AG04450 (cell line): ENCODE data around the gene YIF1A. TPM values are rescaled to one million over a fixed set of nuclear protein-coding genes. Genes with fewer than 3 reads are reported as not detected.
"Not testable (repeated sequence)": the region's sequence is repeated elsewhere in the genome, so short reads cannot be mapped to it uniquely, and the experiment has no call there.

ENCODE experiments used
- CTCF ChIA-PET: fragments of 300-600, 350-600 bp; formaldehyde crosslinking; extraction: SDS; loops from one replicate; lab custom pipeline; 2022; ENCODE audit warnings: antibody characterized with exemption, inconsistent platforms; lab: Charles Lee
- POLR2A ChIA-PET: fragments of 350-600 bp; formaldehyde crosslinking; extraction: SDS; loops from one replicate; lab custom pipeline; 2021; ENCODE audit warnings: antibody characterized with exemption, inconsistent platforms; lab: Yijun Ruan, JAX
- DNase-seq: peaks from one replicate; pipeline ENCODE4 v3.0.0-alpha.2; 2011; ENCODE audit warnings: low read depth, low spot score
- H3K27ac ChIP-seq: one replicate; pipeline ENCODE4 v1.5.1; 2012; ENCODE audit warnings: low read depth, low read length, control low read depth
- H3K27me3 ChIP-seq: one replicate; pipeline ENCODE4 v1.6.0; 2012; ENCODE audit warnings: low read length; ENCODE audit not compliant: control insufficient read depth, insufficient read depth
- H3K4me3 ChIP-seq: 2 replicates; pipeline ENCODE4 v1.5.1; 2011; ENCODE audit warnings: mild to moderate bottlenecking, low read depth, low read length, control low read depth
- H3K9me3 ChIP-seq: 2 replicates; pipeline ENCODE4 v1.5.1; 2012; ENCODE audit warnings: low read length; ENCODE audit not compliant: control insufficient read depth, insufficient read depth
- CTCF ChIP-seq: IDR thresholded peaks from 2 replicates; pipeline ENCODE4 v1.5.1; 2011; ENCODE audit warnings: low read depth, low read length, control low read depth, inconsistent platforms
- polyA plus RNA-seq: library from polyadenylated mRNA; depleted of rRNA; stranded (reverse); fragments of >200 nt; gene quantifications from 2 replicates; pipeline ENCODE4 v1.2.3, GENCODE V29; 2011

Gene YIF1A
- polyA plus RNA-seq, 1 experiment: 126 TPM

GRCh38 chr11:66321606-66322005 is 32.7 kb upstream of the YIF1A start:
- Histone ChIP-seq H3K4me3 (no peak overlapping the region), H3K27me3 (no peaks in the 10 kb centered on the region), H3K9me3 (no peaks in the 10 kb centered on the region; the same call in 1 of the 2 replicates), H3K27ac (no peak overlapping the region)
- ChIA-PET POLR2A (interaction anchor here (0.8 to 1.0 kb wide), 2 partner anchors 9 to 15 kb away, joined by 3 to 5 read pairs; partner anchors contain the start of gene RIN1), CTCF (interaction anchor here (1.0 kb wide), 1 partner anchor 9 kb away, joined by 4 read pairs; no protein-coding TSS in a partner anchor)
- DNase-seq: no peak
- no peak for TF ChIP-seq CTCF

GRCh38 chr11:66320748-66321147 is 31.8 kb upstream of the YIF1A start:
- POLR2A ChIA-PET, H3K27ac ChIP-seq, H3K4me3 ChIP-seq, CTCF ChIA-PET, H3K27me3 ChIP-seq, H3K9me3 ChIP-seq, DNase-seq: not testable (repeated sequence)

- H3K27ac ChIP-seq, H3K27me3 ChIP-seq, CTCF ChIA-PET, POLR2A ChIA-PET, H3K4me3 ChIP-seq, DNase-seq, H3K9me3 ChIP-seq: not testable (repeated sequence)
These were observed 31.3 kb upstream of the YIF1A start for GRCh38 chr11:66320289-66320688.

- no peak for DNase-seq
- ChIA-PET CTCF (interaction anchor here (1.7 kb wide), 1 partner anchor 10 kb away, joined by 8 read pairs; no protein-coding TSS in a partner anchor), POLR2A (interaction anchor here (1.0 to 2.8 kb wide), 4 partner anchors 8 to 704 kb away, joined by 3 to 56 read pairs (median 26); partner anchors contain the start of genes PCNX3, RIN1 and YIF1A)
- H3K27me3 ChIP-seq: no peaks in the 10 kb centered on the region
- H3K27ac ChIP-seq: peak overlapping the region; percentile 99
- H3K4me3 ChIP-seq: no peak overlapping the region
- no peak for TF ChIP-seq CTCF
- peaks cover 8% of the 10 kb centered on the region; the same call in 1 of the 2 replicates for H3K9me3 ChIP-seq
These were observed 29.6 kb upstream of the YIF1A start for GRCh38 chr11:66318600-66318970.

- DNase-seq: peak; percentile 74
- POLR2A ChIA-PET: interaction anchor here (1.0 to 2.8 kb wide), 6 partner anchors 7 to 703 kb away, joined by 3 to 56 read pairs (median 18); partner anchors contain the start of genes PCNX3, RIN1 and YIF1A
- CTCF ChIA-PET: interaction anchor here (0.7 to 1.7 kb wide), 2 partner anchors 11 to 248 kb away, joined by 4 to 8 read pairs; partner anchors contain the start of gene PACS1
- no peaks in the 10 kb centered on the region for H3K27me3 ChIP-seq
- H3K27ac ChIP-seq: peak overlapping the region; percentile 99
- H3K4me3 ChIP-seq: no peak overlapping the region; the same call in 1 of the 2 replicates
- peaks cover 8% of the 10 kb centered on the region; the same call in 1 of the 2 replicates for H3K9me3 ChIP-seq
- no peak for TF ChIP-seq CTCF
These were observed 29.0 kb upstream of the YIF1A start for GRCh38 chr11:66317723-66318599.
